Nephron (organoid): Measurements from ENCODE around the gene CUL3.
A peak's percentile ranks its signal among the peaks of the same experiment; 100 is the strongest.

ENCODE experiments used
- H3K27ac Mint-ChIP-seq, 3 experiments: 2 replicates each; pipeline ENCODE4 v1.8.0; 2020; ENCODE audit warnings: mixed read lengths in 3 of 3, mild to moderate bottlenecking in 2 of 3, moderate library complexity in 1 of 3
- H3K27me3 Mint-ChIP-seq: 2 replicates; pipeline ENCODE4 v1.8.0; 2021; ENCODE audit warnings: low read depth, mild to moderate bottlenecking, moderate library complexity, mixed read lengths
- H3K36me3 Mint-ChIP-seq: 2 replicates; pipeline ENCODE4 v1.8.0; 2020; ENCODE audit warnings: low read depth, mixed read lengths
- H3K4me1 Mint-ChIP-seq: 2 replicates; pipeline ENCODE4 v1.8.0; 2020; ENCODE audit warnings: mixed read lengths
- H3K4me3 Mint-ChIP-seq, 3 experiments: 2 replicates each; pipeline ENCODE4 v1.8.0; 2020; ENCODE audit warnings: mild to moderate bottlenecking in 3 of 3, mixed read lengths in 3 of 3, moderate library complexity in 2 of 3
- H3K9me3 Mint-ChIP-seq: 2 replicates; pipeline ENCODE4 v1.8.0; 2020; ENCODE audit warnings: mixed read lengths
- CTCF ChIP-seq, 3 experiments: fragments of 200-600 bp; sonication (generic); IDR thresholded peaks; one replicate each; pipeline ENCODE4 v1.5.0; 2021; ENCODE audit warnings: antibody characterized with exemption in 3 of 3; ENCODE audit not compliant: unreplicated experiment in 3 of 3

The CUL3 gene

GRCh38 chr2:224457408-224458096 is 127.6 kb downstream of the CUL3 start:
- no peak overlapping the region for H3K27ac Mint-ChIP-seq
- no peaks in the 10 kb centered on the region for H3K36me3 Mint-ChIP-seq
- peaks cover 34% of the 10 kb centered on the region for H3K9me3 Mint-ChIP-seq
- no peak overlapping the region for H3K4me3 Mint-ChIP-seq
- no peaks in the 10 kb centered on the region for H3K27me3 Mint-ChIP-seq
- no peak for TF ChIP-seq CTCF (IDR thresholded peaks at IDR 0.05; ENCODE audit: unreplicated experiment in 3 of 3)
- no peaks in the 10 kb centered on the region for H3K4me1 Mint-ChIP-seq

- Mint-ChIP-seq H3K27me3 (no peaks in the 10 kb centered on the region), H3K27ac (no peak overlapping the region), H3K4me1 (no peaks in the 10 kb centered on the region), H3K36me3 (no peaks in the 10 kb centered on the region), H3K9me3 (peaks cover 23% of the 10 kb centered on the region), H3K4me3 (no peak overlapping the region)
- no peak for TF ChIP-seq CTCF (IDR thresholded peaks at IDR 0.05; ENCODE audit: unreplicated experiment in 3 of 3)
These were observed 131.3 kb downstream of the CUL3 start for GRCh38 chr2:224453892-224454291.

- peak; percentile 47 to 53 (median 52) for TF ChIP-seq CTCF (IDR thresholded peaks at IDR 0.05; ENCODE audit: unreplicated experiment in 3 of 3)
- Mint-ChIP-seq H3K4me3 (no peak overlapping the region), H3K4me1 (no peaks in the 10 kb centered on the region), H3K9me3 (peaks cover 8% of the 10 kb centered on the region), H3K27me3 (no peaks in the 10 kb centered on the region), H3K36me3 (no peaks in the 10 kb centered on the region), H3K27ac (no peak overlapping the region)
These were observed 135.7 kb downstream of the CUL3 start for GRCh38 chr2:224449212-224450147.

GRCh38 chr2:224448236-224448635 is 136.9 kb downstream of the CUL3 start:
- Mint-ChIP-seq H3K4me1 (no peaks in the 10 kb centered on the region), H3K27me3 (no peaks in the 10 kb centered on the region), H3K36me3 (no peaks in the 10 kb centered on the region), H3K27ac (no peak overlapping the region), H3K4me3 (no peak overlapping the region), H3K9me3 (peaks cover 2% of the 10 kb centered on the region)
- no peak for TF ChIP-seq CTCF (IDR thresholded peaks at IDR 0.05; ENCODE audit: unreplicated experiment in 3 of 3)

GRCh38 chr2:224444783-224445182 is 140.4 kb downstream of the CUL3 start:
- Mint-ChIP-seq H3K4me3 (no peak overlapping the region), H3K36me3 (no peaks in the 10 kb centered on the region), H3K9me3 (peaks cover 7% of the 10 kb centered on the region), H3K4me1 (no peaks in the 10 kb centered on the region), H3K27ac (no peak overlapping the region), H3K27me3 (no peaks in the 10 kb centered on the region)
- no peak for TF ChIP-seq CTCF (IDR thresholded peaks at IDR 0.05; ENCODE audit: unreplicated experiment in 3 of 3)
